ELF-1 (cell line): ENCODE data around the gene STK11IP.
A peak's percentile ranks its signal among the peaks of the same experiment; 100 is the strongest.

Experiments used
- DNase-seq: peaks from one replicate; pipeline ENCODE4 v3.0.0-alpha.2; 2016; ENCODE audit warnings: low read depth, low spot score

The STK11IP gene

GRCh38 chr2:219618733-219619122, 21.1 kb downstream of the STK11IP start:
- DNase-seq, result no peak

GRCh38 chr2:219619235-219619634, 21.6 kb downstream of the STK11IP start:
- DNase-seq, result peak; percentile 51

GRCh38 chr2:219620546-219620945, 22.9 kb downstream of the STK11IP start:
- DNase-seq, result no peak

- DNase-seq, result no peak
Measured at GRCh38 chr2:219621935-219622334, 24.3 kb downstream of the STK11IP start.

- DNase-seq, result no peak
Measured at GRCh38 chr2:219622472-219622871, 24.8 kb downstream of the STK11IP start.

- no peak for DNase-seq
Measured at GRCh38 chr2:219624565-219624964, 26.9 kb downstream of the STK11IP start.

- no peak for DNase-seq
Measured at GRCh38 chr2:219625179-219625578, 27.5 kb downstream of the STK11IP start.

GRCh38 chr2:219626540-219626939, 28.9 kb downstream of the STK11IP start:
- DNase-seq, result no peak

- no peak for DNase-seq
Measured at GRCh38 chr2:219627103-219628100, 29.7 kb downstream of the STK11IP start, which contains the start of gene SLC4A3. Gene SLC4A3 (plus strand): TSS chr2:219627630. CDS start chr2:219627993, 363 bp downstream.

GRCh38 chr2:219628235-219628985, 30.8 kb downstream of the STK11IP start:
- no peak for DNase-seq

- no peak for DNase-seq
Measured at GRCh38 chr2:219628986-219629901, 31.6 kb downstream of the STK11IP start.

- DNase-seq, result no peak
Measured at GRCh38 chr2:219629976-219630695, 32.5 kb downstream of the STK11IP start.

GRCh38 chr2:219630770-219631405, 33.2 kb downstream of the STK11IP start:
- no peak for DNase-seq

GRCh38 chr2:219631406-219631891, 33.8 kb downstream of the STK11IP start:
- DNase-seq, result no peak

- no peak for DNase-seq
Measured at GRCh38 chr2:219631904-219632759, 34.5 kb downstream of the STK11IP start.

GRCh38 chr2:219632760-219633105, 35.1 kb downstream of the STK11IP start:
- DNase-seq, result no peak

- no peak for DNase-seq
Measured at GRCh38 chr2:219633276-219634065, 35.8 kb downstream of the STK11IP start.

GRCh38 chr2:219634171-219634940, 36.7 kb downstream of the STK11IP start:
- DNase-seq, result no peak
